SK-N-MC (cell line): ENCODE results near the gene TRIM67.

ENCODE experiments used
- EZH2 ChIP-seq: fragments of 200-600 bp; sonication (generic); IDR thresholded peaks from one replicate; pipeline ENCODE4 v1.6.1; 2017; ENCODE audit warnings: antibody characterized with exemption
- POLR2AphosphoS5 ChIP-seq: IDR thresholded peaks from 2 replicates; pipeline ENCODE4 v1.6.1; 2012; ENCODE audit warnings: mild to moderate bottlenecking, low read depth, low read length, borderline replicate concordance

DNA sequence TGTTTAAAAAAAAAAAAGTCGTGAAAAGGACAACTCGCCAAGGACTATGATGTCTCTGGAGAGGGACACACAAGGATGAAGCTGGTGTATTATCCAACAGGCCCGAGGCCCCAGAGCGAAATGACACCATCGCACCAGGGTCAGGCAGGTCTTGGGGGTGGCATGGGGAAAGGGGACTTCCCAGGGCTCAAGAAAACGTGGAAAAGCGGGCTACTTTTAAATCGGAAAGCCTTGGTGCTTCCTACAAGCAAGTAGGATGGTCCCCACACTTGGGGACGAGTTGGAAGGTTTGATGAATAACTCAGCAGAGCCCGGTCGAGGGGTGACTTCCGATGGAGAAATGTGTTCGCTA is 78.6 kb downstream of the TRIM67 start:
- TF ChIP-seq EZH2 (no peak), POLR2AphosphoS5 (no peak)
